ENCODE data around the gene CDS2. TPM values are rescaled to one million over a fixed set of nuclear protein-coding genes. Genes with fewer than 3 reads are reported as not detected.

Gene CDS2
- total and polyA plus RNA-seq, 11 donors, result 22.5 to 105 (median 83.1) TPM

DNA sequence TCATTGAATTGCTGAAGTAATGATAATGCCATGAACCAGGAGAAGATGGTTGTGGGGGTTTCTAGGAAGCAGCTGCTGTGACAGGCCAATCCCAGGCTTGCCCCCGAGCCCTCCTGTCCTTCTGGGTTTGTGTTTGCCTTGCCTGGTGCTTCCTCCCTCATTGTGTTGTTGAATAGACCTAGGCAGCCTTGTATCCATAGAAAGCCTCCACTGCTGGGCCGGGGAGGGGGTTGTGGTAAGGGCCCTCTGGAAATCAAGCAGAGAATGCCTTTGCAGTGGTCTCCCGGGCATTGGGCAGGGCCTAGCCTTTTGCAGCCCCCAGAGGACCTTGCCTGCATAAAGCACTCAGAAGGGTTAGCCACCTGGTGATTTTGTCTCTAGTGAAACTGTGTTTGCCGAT is 69.3 kb downstream of the CDS2 start:
- no peak overlapping the region for H3K4me3 ChIP-seq
- intact Hi-C loops (cut with DNase I), result no loop called here
- no peaks in the 10 kb centered on the region for H3K9me3 ChIP-seq
- H3K4me1 ChIP-seq, result peaks cover 0 to 48% (median 21%) of the 10 kb centered on the region in 12 donors
- no peak for TF ChIP-seq POLR2A (IDR thresholded peaks at IDR 0.05)
- TF ChIP-seq, protein P1, sequence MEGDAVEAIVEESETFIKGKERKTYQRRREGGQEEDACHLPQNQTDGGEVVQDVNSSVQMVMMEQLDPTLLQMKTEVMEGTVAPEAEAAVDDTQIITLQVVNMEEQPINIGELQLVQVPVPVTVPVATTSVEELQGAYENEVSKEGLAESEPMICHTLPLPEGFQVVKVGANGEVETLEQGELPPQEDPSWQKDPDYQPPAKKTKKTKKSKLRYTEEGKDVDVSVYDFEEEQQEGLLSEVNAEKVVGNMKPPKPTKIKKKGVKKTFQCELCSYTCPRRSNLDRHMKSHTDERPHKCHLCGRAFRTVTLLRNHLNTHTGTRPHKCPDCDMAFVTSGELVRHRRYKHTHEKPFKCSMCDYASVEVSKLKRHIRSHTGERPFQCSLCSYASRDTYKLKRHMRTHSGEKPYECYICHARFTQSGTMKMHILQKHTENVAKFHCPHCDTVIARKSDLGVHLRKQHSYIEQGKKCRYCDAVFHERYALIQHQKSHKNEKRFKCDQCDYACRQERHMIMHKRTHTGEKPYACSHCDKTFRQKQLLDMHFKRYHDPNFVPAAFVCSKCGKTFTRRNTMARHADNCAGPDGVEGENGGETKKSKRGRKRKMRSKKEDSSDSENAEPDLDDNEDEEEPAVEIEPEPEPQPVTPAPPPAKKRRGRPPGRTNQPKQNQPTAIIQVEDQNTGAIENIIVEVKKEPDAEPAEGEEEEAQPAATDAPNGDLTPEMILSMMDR (IDR thresholded peaks at IDR 0.05), result no peak
- WGBS, 4 donors, result 79 to 89% (median 83%) methylated on average over 2 to 4 of the region's 4 CpGs
- H3K27me3 ChIP-seq, result no peaks in the 10 kb centered on the region
- H3K36me3 ChIP-seq, result peaks cover 0 to 76% (median 47%) of the 10 kb centered on the region in 9 donors
- DNase-seq (no peak), ATAC-seq (no peak)
- peak overlapping the region in 8 of 12 donors; percentile 6 to 88 (median 77) for H3K27ac ChIP-seq

GRCh38 chr20:5197270-5197827 is 70.5 kb downstream of the CDS2 start:
- TF ChIP-seq, protein P1 (IDR thresholded peaks at IDR 0.05), result no peak
- no peak for TF ChIP-seq POLR2A (IDR thresholded peaks at IDR 0.05)
- no peaks in the 10 kb centered on the region for H3K9me3 ChIP-seq

GRCh38 chr20:5197847-5198650 is 71.2 kb downstream of the CDS2 start:
- Histone ChIP-seq H3K36me3 (peaks cover 0 to 60% (median 36%) of the 10 kb centered on the region in 9 donors), H3K27ac (peak overlapping the region; percentile 27 to 88 (median 70)), H3K4me3 (no peak overlapping the region), H3K27me3 (no peaks in the 10 kb centered on the region), H3K4me1 (peaks cover 0 to 48% (median 11%) of the 10 kb centered on the region in 12 donors), H3K9me3 (no peaks in the 10 kb centered on the region)
- WGBS, 4 donors, result 66 to 81% (median 73%) methylated on average over 10 of the region's 10 CpGs
- DNase-seq, result peak in 1 of 5 donors; percentile 32
- intact Hi-C loops (cut with DNase I), result no loop called here
- ATAC-seq, result peak; percentile 47 to 63 (median 56)
- TF ChIP-seq, protein P1 (IDR thresholded peaks at IDR 0.05), result no peak
- TF ChIP-seq POLR2A (IDR thresholded peaks at IDR 0.05), result no peak

More at GRCh38 chr20:5197270-5197827, 70.5 kb downstream of the CDS2 start:
- WGBS, 4 donors, result 52 to 66% (median 59%) methylated on average over 11 of the region's 11 CpGs
- Histone ChIP-seq H3K27me3 (no peaks in the 10 kb centered on the region), H3K36me3 (peaks cover 0 to 66% (median 41%) of the 10 kb centered on the region in 9 donors), H3K27ac (peak overlapping the region; percentile 27 to 88 (median 70)), H3K4me1 (peaks cover 0 to 43% (median 13%) of the 10 kb centered on the region in 12 donors), H3K4me3 (no peak overlapping the region)
- intact Hi-C loops (cut with DNase I), result no loop called here
- ATAC-seq (peak; percentile 77 to 83 (median 80)), DNase-seq (peak in 4 of 5 donors; percentile 30 to 65 (median 50))

DNA sequence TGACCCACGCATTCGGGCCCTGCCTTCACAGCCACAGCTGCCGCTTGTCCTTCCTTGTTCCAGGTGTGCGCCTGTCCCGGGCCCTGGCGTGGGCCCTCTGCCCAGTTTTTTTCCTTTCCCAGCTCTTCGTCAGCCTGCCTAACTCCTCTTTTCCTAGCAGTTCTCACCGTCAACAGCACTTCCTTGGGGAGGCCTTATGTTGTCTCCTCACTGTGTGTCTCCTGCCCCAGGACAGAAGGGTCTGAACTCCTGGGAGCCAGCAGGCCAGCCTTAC is 71.8 kb downstream of the CDS2 start:
- Histone ChIP-seq H3K36me3 (peaks cover 0 to 54% (median 31%) of the 10 kb centered on the region in 9 donors), H3K27me3 (no peaks in the 10 kb centered on the region), H3K4me1 (peaks cover 0 to 53% (median 11%) of the 10 kb centered on the region in 12 donors), H3K27ac (peak overlapping the region in 10 of 12 donors; percentile 43 to 88 (median 72)), H3K4me3 (no peak overlapping the region), H3K9me3 (no peaks in the 10 kb centered on the region)
- intact Hi-C loops (cut with DNase I), result no loop called here
- no peak for TF ChIP-seq POLR2A (IDR thresholded peaks at IDR 0.05)
- TF ChIP-seq, protein P1 (IDR thresholded peaks at IDR 0.05), result no peak
- no peak for DNase-seq
- WGBS, 4 donors, result 84 to 87% (median 86%) methylated on average over 8 of the region's 8 CpGs
- peak in 1 of 4 donors; percentile 2 for ATAC-seq
